HEK293T (cell line): Measurements from ENCODE around the gene TAB3.

Experiments used
- CTCF ChIA-PET: fragments of 350-600 bp; formaldehyde crosslinking; extraction: SDS; loops from one replicate; lab custom pipeline; 2021; ENCODE audit warnings: antibody characterized with exemption, inconsistent platforms; lab: Yijun Ruan, JAX
- POLR2A ChIA-PET: fragments of 350-600 bp; formaldehyde crosslinking; extraction: SDS; loops from one replicate; lab custom pipeline; 2020; ENCODE audit warnings: antibody characterized with exemption, inconsistent platforms; lab: Yijun Ruan, JAX
- DNase-seq: peaks from one replicate; pipeline ENCODE4 v3.0.0; 2012; ENCODE audit warnings: mixed read lengths; ENCODE audit errors: extremely low spot score
- ARNT ChIP-seq: fragments of 450-650 bp; IDR thresholded peaks from 2 replicates; pipeline ENCODE4 v1.6.1; 2017; ENCODE audit warnings: mild to moderate bottlenecking
- BHLHE40 ChIP-seq: fragments of 450-650 bp; IDR thresholded peaks from 2 replicates; pipeline ENCODE4 v1.6.1; 2016; ENCODE audit warnings: mild to moderate bottlenecking, moderate library complexity, borderline replicate concordance
- CTBP1 ChIP-seq: fragments of 450-650 bp; IDR thresholded peaks from 2 replicates; pipeline ENCODE4 v1.6.1; 2016; ENCODE audit warnings: borderline replicate concordance
- ELF4 ChIP-seq: fragments of 450-650 bp; IDR thresholded peaks from 2 replicates; pipeline ENCODE4 v1.6.1; 2017; ENCODE audit warnings: antibody characterized with exemption
- FOXA1 ChIP-seq: fragments of 450-650 bp; IDR thresholded peaks from 2 replicates; pipeline ENCODE4 v1.6.1; 2016; ENCODE audit warnings: mild to moderate bottlenecking
- FOXK2 ChIP-seq: fragments of 450-650 bp; IDR thresholded peaks from 2 replicates; pipeline ENCODE4 v1.6.1; 2016; ENCODE audit warnings: mild to moderate bottlenecking
- FOXM1 ChIP-seq: fragments of 450-650 bp; IDR thresholded peaks from 2 replicates; pipeline ENCODE4 v1.6.1; 2017; ENCODE audit warnings: mild to moderate bottlenecking, borderline replicate concordance
- HDGF ChIP-seq: fragments of 450-650 bp; IDR thresholded peaks from 2 replicates; pipeline ENCODE4 v1.6.1; 2017; ENCODE audit warnings: antibody characterized with exemption, borderline replicate concordance
- L3MBTL2 ChIP-seq: fragments of 450-650 bp; conservative IDR thresholded peaks from 2 replicates; pipeline ENCODE4 v1.6.1; 2016; ENCODE audit warnings: mild to moderate bottlenecking
- LEF1 ChIP-seq: fragments of 450-650 bp; IDR thresholded peaks from 2 replicates; pipeline ENCODE4 v1.6.1; 2017; ENCODE audit warnings: mild to moderate bottlenecking, borderline replicate concordance
- NFRKB ChIP-seq: fragments of 450-650 bp; IDR thresholded peaks from 2 replicates; pipeline ENCODE4 v1.6.1; 2016; ENCODE audit warnings: mild to moderate bottlenecking, moderate library complexity
- SP1 ChIP-seq: fragments of 450-650 bp; IDR thresholded peaks from 2 replicates; pipeline ENCODE4 v1.6.1; 2017
- SUZ12 ChIP-seq: fragments of 450-650 bp; IDR thresholded peaks from 2 replicates; pipeline ENCODE4 v1.6.1; 2016; ENCODE audit warnings: mild to moderate bottlenecking
- TARDBP ChIP-seq: fragments of 450-650 bp; IDR thresholded peaks from 2 replicates; pipeline ENCODE4 v1.6.1; 2016
- ZNF384 ChIP-seq: fragments of 450-650 bp; IDR thresholded peaks from 2 replicates; pipeline ENCODE4 v1.6.1; 2016
- TF ChIP-seq, protein P1 (sequence below): fragments of 450-650 bp; IDR thresholded peaks from 2 replicates; pipeline ENCODE4 v1.6.1; 2016

The TAB3 gene

DNA sequence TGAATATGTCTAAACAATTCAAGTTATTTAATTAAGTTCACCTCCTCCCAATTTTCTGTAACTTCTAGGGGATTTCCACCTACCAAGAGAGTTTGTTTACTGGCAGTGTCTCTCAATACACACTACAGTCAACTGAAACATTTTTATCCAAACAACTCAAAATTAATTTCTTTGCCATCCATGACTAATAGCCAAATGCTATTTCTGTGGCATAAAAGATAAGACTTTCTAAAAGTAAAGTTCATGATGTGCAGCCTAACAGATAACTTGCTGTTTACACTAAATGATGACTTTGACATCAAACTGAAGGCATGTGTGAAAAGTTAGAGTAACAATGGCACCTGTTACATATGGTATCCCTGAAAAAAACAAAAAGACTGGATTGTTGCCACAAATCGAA lies 7.3 kb downstream of the TAB3 start:
- TF ChIP-seq ELF4 (no peak), CTBP1 (no peak), LEF1 (no peak), FOXM1 (no peak), ZNF384 (no peak), TARDBP (no peak), ARNT (no peak), FOXA1 (no peak), HDGF (no peak), SUZ12 (no peak), BHLHE40 (no peak), FOXK2 (no peak), L3MBTL2 (no peak), SP1 (no peak), NFRKB (no peak)
- TF ChIP-seq, protein P1, sequence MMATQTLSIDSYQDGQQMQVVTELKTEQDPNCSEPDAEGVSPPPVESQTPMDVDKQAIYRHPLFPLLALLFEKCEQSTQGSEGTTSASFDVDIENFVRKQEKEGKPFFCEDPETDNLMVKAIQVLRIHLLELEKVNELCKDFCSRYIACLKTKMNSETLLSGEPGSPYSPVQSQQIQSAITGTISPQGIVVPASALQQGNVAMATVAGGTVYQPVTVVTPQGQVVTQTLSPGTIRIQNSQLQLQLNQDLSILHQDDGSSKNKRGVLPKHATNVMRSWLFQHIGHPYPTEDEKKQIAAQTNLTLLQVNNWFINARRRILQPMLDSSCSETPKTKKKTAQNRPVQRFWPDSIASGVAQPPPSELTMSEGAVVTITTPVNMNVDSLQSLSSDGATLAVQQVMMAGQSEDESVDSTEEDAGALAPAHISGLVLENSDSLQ, result no peak
- POLR2A ChIA-PET, result no interaction called here
- CTCF ChIA-PET, result no interaction called here
- DNase-seq, result no peak

DNA sequence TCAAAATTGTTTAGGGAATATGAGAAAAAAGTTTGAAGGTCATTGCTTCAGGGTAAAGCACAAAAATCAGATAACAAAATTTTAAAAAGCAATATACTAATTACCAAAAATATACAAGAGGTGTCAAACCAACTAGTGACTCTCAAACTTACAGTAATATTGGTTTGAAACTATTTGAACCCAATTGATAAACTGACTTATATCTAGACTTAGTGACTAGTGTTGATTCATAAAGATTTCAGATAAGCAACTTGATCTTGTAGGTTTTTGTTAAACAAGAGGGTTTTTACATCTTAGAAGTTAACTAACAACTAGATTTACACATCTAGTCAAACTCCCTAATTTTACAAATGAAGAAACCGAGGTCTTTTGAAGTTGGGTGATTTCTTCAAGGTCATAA lies 7.7 kb downstream of the TAB3 start:
- CTCF ChIA-PET, result no interaction called here
- TF ChIP-seq ELF4 (no peak), FOXA1 (no peak), ZNF384 (no peak), FOXK2 (no peak)
- no peak for DNase-seq
- POLR2A ChIA-PET, result no interaction called here

DNA sequence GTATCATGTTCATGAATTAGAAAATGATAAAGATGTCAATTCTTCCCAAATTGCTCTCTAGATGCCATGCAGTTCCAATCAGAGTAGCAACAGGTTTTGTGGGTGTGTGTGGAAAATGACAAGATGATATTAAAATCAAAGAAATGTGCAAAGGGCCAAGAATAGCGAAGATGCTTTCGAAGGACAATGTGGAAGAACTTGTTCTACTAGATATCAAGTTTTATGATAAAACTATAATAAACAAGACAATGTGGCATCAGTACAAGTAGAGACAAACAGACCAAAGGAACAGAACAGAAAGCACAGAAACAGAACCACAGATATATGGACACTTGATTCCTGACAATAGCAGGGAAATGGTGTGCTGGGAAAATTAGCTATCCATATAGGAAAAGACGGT lies 9.0 kb downstream of the TAB3 start:
- POLR2A ChIA-PET, result no interaction called here
- CTCF ChIA-PET, result no interaction called here
- DNase-seq, result no peak
- no peak for TF ChIP-seq ARNT
- no peak for TF ChIP-seq CTBP1
- TF ChIP-seq SP1, result no peak
- no peak for TF ChIP-seq SUZ12
- TF ChIP-seq ZNF384, result no peak
- TF ChIP-seq ELF4, result no peak
- no peak for TF ChIP-seq L3MBTL2
- TF ChIP-seq, protein P1, result no peak
- no peak for TF ChIP-seq FOXM1
- TF ChIP-seq BHLHE40, result no peak
- no peak for TF ChIP-seq FOXA1
- no peak for TF ChIP-seq NFRKB
- TF ChIP-seq LEF1, result no peak
- TF ChIP-seq TARDBP, result no peak

DNA sequence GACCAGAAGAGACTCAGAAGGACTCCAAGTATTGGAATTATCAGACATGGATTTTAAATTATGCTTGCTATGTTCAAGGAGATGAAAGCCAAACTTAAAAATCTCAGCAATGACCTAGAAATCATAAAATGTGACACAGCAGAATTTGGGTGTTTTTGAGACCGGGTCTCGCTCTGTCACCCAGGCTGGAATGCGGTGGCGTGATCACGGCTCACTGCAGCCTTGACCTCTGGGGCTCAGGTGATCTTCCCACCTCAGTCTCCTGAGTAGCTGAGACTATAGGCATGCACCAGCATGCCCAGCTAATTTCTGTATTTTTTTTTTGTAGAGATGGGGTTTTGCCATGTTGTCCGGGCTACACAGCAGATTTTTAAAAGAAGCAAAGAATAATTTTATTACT lies 12.7 kb downstream of the TAB3 start:
- DNase-seq, result no peak
- ChIA-PET POLR2A (no interaction called here), CTCF (no interaction called here)
- TF ChIP-seq L3MBTL2, result no peak
- TF ChIP-seq LEF1, result no peak
- TF ChIP-seq ZNF384, result no peak

DNA sequence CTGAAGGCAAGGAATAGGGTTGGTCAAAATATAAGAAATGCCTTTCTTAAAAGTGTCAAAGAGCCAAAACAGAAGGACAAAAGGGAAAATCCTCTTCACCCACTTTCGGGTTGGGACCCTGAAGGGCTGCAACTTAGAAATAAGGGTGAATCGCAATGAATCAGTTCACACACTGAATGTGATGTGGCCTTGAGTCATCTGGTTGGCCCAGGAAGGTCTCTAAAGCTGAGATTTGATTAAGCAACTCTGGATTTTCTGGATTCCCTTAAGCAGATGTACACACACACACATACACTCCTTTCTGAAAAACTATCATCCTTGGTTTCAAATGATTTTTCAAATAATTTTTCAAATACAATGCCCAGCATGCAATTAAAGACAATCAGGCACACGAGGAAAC lies 13.1 kb downstream of the TAB3 start:
- POLR2A ChIA-PET, result no interaction called here
- no peak for TF ChIP-seq ARNT
- TF ChIP-seq BHLHE40, result no peak
- TF ChIP-seq SP1, result no peak
- TF ChIP-seq FOXK2, result no peak
- TF ChIP-seq, protein P1, result no peak
- TF ChIP-seq L3MBTL2, result no peak
- TF ChIP-seq TARDBP, result no peak
- TF ChIP-seq LEF1, result no peak
- no peak for TF ChIP-seq SUZ12
- no peak for TF ChIP-seq FOXA1
- no peak for TF ChIP-seq HDGF
- no peak for TF ChIP-seq NFRKB
- TF ChIP-seq ELF4, result no peak

DNA sequence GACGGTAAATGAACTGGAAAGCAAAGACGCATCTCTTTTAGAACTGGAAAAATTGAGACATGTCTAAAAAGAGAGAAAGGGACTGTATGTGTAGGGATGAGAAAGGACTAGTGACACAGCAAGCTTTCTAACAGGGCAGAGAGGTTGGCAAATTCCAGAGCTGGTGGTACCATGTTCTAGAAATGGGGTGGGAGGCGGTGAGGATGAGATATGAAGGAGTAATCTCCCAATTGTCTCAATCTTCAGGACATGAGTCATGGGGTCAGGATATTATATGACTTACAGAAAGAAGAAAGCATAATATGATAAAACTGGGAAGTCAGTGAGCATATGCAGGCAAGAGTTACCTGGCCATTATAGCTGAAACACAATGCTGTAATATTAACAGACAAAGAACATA lies 14.2 kb downstream of the TAB3 start:
- POLR2A ChIA-PET, result interaction anchor here (1.4 kb wide), 1 partner anchor 14 kb away, joined by 3 read pairs; the partner anchor contains the start of gene TAB3
- TF ChIP-seq FOXM1 (no peak), SP1 (no peak), FOXA1 (no peak), BHLHE40 (no peak), FOXK2 (no peak), ARNT (no peak), LEF1 (no peak), TARDBP (no peak), ELF4 (no peak), ZNF384 (no peak), HDGF (no peak), L3MBTL2 (no peak), CTBP1 (no peak), SUZ12 (no peak), NFRKB (no peak)
- TF ChIP-seq, protein P1, result no peak
- no peak for DNase-seq
- CTCF ChIA-PET, result no interaction called here

More for the DNA sequence above, 13.1 kb downstream of the TAB3 start:
- CTCF ChIA-PET, result no interaction called here
- no peak for DNase-seq
